ENCODE measurements around the gene COL4A5.
"Not testable (repeated sequence)": the region's sequence is repeated elsewhere in the genome, so short reads cannot be mapped to it uniquely, and the experiment has no call there.

COL4A5 gene

DNA sequence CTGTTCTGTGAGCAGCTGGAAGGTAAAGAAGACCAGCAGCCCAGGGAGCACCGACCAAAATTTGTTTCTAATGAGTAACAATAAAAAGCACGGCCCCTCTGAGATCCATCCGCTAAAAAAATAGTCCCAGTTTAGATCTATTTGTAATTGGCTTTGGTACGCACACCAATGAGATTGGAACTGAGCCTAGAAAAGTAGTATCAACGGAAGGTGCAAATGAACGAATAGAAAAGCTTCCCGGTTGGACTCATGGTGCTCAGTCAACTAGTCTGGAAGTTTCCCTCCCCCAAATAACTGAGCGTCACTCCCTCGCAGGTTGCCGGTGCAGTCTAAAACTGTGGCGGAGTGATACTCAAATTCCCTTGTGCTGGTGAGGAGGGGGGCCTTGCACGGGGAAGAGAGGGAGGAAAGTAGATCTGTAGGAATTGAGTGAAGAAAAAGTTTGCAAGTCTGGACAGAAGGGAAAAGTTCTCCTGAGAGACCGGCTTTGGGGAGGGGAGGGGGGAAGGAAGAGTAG lies at the start of gene COL4A5:
COL4A5 (plus strand) TSS at position 413 of the 517 bp plus-strand sequence. CDS start 288 bp downstream, outside the sequence.
- H3K4me3 ChIP-seq = peak within 1 kb of the TSS; percentile 16 to 49 (median 33)
- H3K27ac ChIP-seq = peak within 1 kb of the TSS in 18 of 21 experiments; percentile 12 to 82 (median 45)

DNA sequence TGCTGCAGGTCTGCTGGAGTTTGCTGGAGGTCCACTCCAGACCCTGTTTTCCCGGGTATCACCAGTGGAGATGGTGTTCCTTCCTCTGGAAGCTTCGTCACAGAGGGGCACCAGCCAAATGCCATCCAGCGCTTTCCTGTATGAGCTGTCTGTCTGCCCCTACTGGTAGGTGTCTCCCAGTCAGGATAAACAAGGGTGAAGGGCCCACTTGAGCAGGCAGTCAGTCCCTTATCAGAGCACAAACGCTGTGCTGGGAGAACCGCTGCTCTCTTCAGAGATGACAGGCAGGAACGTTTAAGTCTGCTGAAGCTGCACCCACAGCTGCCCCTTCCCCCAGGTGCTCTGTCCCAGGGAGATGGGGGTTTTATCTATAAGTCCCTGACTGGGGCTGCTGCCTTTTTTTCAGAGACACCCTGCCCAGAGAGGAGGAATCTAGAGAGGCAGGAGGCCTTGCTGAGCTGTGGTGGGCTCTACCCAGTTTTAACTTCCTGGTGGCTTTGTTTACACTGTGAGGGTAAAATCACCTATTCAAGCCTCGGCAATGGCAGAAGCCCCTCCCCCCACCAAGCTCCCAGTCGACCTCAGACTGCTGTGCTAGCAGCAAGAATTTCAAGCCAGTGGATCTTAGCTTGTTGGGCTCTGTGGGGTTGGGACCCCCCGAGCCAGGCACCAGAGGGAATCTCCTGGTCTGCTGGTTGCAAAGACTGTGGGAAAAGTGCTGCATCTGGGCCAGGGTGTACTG lies 48.5 kb upstream of the COL4A5 start:
- H3K4me3 ChIP-seq, H3K27ac ChIP-seq: not testable (repeated sequence)

GRCh38 chrX:108396188-108396891 lies 43.3 kb upstream of the COL4A5 start:
- peak overlapping the region in 1 of 21 experiments; percentile 11 for H3K27ac ChIP-seq
- no peak overlapping the region for H3K4me3 ChIP-seq

- H3K27ac ChIP-seq = peak overlapping the region in 2 of 21 experiments; percentile 11 to 24
- H3K4me3 ChIP-seq = no peak overlapping the region
Measured at GRCh38 chrX:108396986-108397385, 42.7 kb upstream of the COL4A5 start.

DNA sequence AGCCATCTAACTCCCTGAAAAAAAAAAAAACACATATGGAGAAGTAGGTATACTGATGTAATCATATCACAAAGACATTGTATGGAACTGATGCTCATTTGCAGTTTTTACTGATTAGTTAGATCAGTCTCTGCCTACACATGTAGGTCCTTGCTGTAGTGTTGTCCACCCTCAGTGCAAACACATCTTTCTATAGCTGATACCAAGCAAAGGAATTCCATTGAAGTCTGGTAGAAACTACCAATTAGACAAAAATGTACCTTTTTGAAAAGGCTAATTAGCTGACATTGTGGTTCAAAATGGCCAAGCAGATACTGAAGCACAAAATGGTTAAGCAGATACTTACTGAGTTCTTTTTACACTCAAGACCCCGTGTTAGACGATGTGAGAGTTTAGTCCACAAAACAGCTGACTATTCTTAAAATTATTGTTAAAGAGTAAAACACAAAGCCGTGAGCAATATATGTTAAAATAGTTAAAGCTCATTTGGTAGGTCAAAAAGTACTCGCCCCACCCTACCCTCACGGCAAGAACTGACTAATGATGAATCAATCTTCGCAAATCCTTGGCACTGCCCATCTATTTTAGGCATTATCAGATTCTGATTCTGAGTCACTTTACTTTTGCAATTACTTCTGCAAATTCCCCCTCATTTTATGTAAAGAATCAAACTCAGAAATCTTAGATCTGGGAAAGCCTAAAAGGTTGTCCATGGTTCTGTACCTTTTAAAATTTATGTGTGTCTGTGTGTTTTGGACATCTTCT lies 41.8 kb upstream of the COL4A5 start:
- Histone ChIP-seq H3K4me3 (no peak overlapping the region), H3K27ac (peak overlapping the region in 1 of 21 experiments; percentile 24)

GRCh38 chrX:108399418-108400165 lies 40.0 kb upstream of the COL4A5 start:
- Histone ChIP-seq H3K4me3 (no peak overlapping the region), H3K27ac (peak overlapping the region in 2 of 21 experiments; percentile 18 to 26)

DNA sequence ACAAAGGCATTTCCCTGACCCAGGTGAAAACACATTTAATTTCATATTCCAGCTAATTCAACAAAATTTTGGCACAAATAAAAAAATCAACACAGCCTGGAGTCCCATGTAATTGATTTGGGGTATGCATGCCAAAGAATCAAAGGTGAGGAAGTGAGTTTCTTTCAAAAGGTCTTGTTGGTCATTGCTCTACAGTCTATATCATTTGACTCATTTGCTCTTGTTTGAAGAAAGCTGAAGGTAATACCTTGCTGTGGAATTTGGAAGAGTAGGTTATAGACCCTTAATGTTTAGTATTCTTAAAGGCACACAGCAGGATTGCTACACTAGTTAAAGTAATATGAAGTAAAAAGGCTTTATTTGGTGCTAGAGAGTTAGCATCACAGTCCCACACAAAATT lies 26.9 kb upstream of the COL4A5 start:
- no peak overlapping the region for H3K27ac ChIP-seq
- no peak overlapping the region for H3K4me3 ChIP-seq

DNA sequence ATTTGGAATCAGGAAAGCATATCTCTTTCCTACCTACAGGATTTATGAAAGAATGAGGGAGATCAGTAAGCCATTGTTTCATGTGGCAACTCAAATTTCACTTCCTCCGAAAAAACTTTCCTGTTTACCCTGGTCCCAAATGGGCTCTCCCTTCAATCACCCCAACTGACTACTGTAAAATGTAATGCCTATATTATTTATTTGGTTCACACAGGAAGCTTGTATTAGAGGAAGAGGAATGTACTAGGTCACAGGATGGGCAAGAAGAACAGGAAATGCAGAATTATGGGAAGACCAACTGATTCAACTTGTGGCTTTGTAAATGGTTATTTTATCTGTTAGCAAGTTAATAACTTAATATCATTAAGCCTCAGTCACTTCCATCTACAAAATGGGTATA lies 24.5 kb upstream of the COL4A5 start:
- H3K27ac ChIP-seq = no peak overlapping the region
- H3K4me3 ChIP-seq = no peak overlapping the region

- no peak overlapping the region for H3K27ac ChIP-seq
- no peak overlapping the region for H3K4me3 ChIP-seq
Measured at GRCh38 chrX:108415891-108416290, 23.7 kb upstream of the COL4A5 start.

- Histone ChIP-seq H3K4me3 (no peak overlapping the region), H3K27ac (no peak overlapping the region)
Measured at GRCh38 chrX:108417257-108417656, 22.4 kb upstream of the COL4A5 start.

DNA sequence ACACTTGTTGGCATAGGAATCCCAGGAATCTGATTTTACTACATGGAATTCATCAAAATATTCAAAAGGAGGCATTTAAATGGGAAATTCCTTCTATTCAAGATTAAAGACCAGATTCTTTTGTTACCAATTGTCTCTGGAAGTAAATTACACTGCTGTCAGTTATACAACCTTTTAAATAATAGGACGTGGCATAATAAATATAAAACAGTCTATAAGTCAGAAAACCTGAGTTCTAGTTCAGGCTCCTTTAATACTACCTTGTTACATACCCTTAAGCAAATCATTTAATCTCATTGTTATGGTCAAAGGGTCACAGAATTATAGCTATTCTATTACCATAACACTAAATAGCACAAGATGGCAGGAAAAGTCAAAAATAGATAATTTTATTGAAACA lies 20.2 kb upstream of the COL4A5 start:
- Histone ChIP-seq H3K4me3 (no peak overlapping the region), H3K27ac (no peak overlapping the region)

GRCh38 chrX:108420481-108420880 lies 19.2 kb upstream of the COL4A5 start:
- no peak overlapping the region for H3K27ac ChIP-seq
- H3K4me3 ChIP-seq = no peak overlapping the region

DNA sequence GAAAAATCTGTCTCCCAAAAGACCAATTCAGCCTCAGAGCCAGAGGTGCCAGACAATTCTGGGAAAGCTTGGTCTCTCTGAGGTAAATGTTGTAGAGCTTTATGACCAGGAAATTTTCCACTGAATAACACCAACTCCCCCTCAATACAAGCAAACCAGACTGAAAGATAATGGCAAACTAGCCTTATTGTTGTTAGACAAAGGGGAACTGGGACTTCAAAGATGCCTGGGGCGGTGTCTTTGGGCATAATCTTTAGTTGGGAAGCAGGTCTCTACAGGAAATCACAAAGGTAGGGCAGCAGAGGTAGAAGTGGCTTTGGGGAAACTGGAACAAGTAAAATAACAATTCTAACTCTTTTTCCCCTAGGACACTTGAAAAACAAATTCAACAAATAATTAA lies 13.4 kb upstream of the COL4A5 start:
- no peak overlapping the region for H3K27ac ChIP-seq

DNA sequence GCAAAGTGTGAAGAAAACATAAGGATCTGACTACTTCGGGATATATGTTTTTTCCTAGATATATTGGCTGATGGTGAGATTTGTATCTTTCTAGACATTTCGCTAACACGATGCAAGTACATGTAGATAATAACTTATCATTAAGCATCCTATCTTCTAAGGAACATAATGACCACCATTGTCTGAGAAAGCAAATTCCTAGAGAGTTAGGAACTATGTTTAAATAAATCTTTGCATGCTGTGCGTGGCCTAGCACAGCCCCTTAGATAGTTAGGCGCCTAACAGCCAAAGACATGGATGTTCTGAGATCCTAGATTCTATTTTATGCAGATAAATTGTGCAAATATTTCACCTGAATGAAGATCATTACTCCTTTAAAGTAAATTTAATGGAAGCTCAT lies 4.4 kb upstream of the COL4A5 start:
- Histone ChIP-seq H3K4me3 (no peak overlapping the region), H3K27ac (no peak overlapping the region)

More for the DNA sequence above, 13.4 kb upstream of the COL4A5 start:
- H3K4me3 ChIP-seq = no peak overlapping the region

- Histone ChIP-seq H3K4me3 (peak overlapping the region in 5 of 7 experiments; percentile 4 to 34 (median 21)), H3K27ac (no peak overlapping the region)
Measured at GRCh38 chrX:108437349-108438109, 2.1 kb upstream of the COL4A5 start.

- H3K27ac ChIP-seq = peak within 1 kb of the TSS in 1 of 21 experiments; percentile 80
- peak within 1 kb of the TSS in 5 of 7 experiments; percentile 16 to 49 (median 33) for H3K4me3 ChIP-seq
Measured at GRCh38 chrX:108438110-108438623, 1.5 kb upstream of the COL4A5 start, which contains the start of gene COL4A6. TSS of gene COL4A6 (minus strand) at chrX:108438422. CDS start at chrX:108438196, 226 bp downstream.

DNA sequence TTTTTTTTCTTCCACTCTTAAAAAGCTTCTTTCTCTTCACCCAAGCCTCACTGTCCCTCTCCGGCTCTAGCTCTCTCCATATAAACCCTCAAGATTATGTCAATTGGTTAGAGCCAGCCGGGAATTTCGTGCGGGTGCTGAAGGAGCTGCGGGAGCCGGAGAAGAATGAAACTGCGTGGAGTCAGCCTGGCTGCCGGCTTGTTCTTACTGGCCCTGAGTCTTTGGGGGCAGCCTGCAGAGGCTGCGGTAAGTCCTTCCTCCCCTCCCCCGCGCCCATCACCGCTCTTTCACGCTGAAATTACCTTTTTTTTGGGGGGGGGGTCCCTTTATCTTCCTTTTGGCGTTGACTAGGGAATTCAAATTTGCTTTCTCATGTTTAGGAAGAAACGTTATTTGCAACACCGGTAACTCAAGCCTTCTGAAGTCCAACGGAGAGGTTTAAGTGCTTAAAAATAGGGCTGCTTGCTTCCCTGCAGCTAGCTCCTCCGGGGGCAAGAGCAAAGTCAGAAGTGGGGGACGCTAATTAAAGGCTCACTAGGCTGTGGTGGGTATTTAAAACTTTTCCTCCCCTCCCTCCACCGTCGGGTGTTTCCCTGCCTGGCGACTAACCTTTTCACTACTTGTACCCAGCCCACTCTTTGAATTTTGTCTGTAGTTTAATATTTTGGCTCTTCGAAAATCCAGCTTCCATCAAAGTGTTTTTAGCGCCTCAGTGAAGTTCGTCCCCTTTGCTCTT lies 491 bp downstream of the COL4A5 start:
- Histone ChIP-seq H3K4me3 (peak overlapping the region; percentile 16 to 49 (median 33)), H3K27ac (peak overlapping the region in 18 of 21 experiments; percentile 12 to 82 (median 45))

Data from skin epidermis (tissue), 12 donors.